Measurements from ENCODE around the gene IKBKE.

IKBKE gene

DNA sequence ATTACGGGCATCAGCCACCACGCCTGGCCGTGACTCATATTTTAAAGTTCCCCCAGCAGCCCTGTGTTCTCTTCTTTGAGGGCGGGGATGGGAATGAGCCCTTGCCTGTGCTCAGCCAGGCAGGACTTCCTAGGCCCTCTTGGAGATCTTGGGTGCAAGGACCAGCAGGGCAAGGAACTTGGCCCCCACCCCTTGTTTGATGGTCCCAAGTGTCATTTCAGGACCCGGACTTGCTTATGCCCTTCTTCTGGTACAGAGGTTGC is 46.4 kb downstream of the IKBKE start:
- no peak for DNase-seq

GRCh38 chr1:206517784-206518183 is 47.5 kb downstream of the IKBKE start:
- DNase-seq = no peak

- no peak for DNase-seq
Observed at GRCh38 chr1:206518206-206518605, 47.9 kb downstream of the IKBKE start.

DNA sequence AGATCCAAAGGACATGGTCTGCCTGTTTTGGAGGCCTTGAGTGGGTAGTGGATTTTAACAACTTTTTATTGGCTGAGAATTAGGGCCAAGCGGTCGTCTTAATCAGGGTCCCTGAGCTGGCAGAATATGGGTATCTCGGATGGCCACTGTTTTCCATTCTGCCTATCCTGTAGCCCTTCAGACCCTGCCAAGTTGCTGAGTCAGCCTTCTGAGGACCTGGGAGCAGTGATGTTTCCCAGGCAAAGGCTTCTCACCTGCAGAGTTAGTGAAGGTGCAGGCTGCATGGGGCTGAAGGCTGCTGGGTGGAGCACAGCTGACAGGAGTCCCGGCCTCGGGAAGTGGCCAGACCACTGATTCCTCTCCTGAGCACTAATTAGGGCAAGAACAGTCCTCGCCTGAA is 48.5 kb downstream of the IKBKE start:
- DNase-seq = no peak

DNA sequence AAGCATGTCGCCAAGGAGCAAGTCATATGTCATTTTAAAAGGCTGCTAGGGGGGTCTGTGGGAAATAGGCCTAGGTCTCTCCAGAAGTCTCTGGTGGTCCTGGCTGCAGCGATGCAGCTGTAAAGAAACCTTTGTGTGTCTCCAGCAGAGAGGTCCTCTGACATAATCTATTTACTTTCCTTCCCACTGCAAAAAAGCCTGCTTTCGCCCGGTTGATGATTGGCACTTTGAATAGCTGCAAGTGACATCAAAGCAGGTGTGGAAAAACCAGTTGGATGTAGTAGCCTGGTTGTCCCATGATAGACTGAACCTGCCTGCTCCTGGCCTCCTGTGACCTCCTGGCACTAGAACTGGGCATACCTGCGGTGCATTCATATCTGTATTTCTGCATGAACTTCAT is 50.9 kb downstream of the IKBKE start:
- no peak for DNase-seq

GRCh38 chr1:206521694-206522402 is 51.6 kb downstream of the IKBKE start:
- DNase-seq = no peak

GRCh38 chr1:206524739-206525364 is 54.6 kb downstream of the IKBKE start:
- DNase-seq = no peak

DNA sequence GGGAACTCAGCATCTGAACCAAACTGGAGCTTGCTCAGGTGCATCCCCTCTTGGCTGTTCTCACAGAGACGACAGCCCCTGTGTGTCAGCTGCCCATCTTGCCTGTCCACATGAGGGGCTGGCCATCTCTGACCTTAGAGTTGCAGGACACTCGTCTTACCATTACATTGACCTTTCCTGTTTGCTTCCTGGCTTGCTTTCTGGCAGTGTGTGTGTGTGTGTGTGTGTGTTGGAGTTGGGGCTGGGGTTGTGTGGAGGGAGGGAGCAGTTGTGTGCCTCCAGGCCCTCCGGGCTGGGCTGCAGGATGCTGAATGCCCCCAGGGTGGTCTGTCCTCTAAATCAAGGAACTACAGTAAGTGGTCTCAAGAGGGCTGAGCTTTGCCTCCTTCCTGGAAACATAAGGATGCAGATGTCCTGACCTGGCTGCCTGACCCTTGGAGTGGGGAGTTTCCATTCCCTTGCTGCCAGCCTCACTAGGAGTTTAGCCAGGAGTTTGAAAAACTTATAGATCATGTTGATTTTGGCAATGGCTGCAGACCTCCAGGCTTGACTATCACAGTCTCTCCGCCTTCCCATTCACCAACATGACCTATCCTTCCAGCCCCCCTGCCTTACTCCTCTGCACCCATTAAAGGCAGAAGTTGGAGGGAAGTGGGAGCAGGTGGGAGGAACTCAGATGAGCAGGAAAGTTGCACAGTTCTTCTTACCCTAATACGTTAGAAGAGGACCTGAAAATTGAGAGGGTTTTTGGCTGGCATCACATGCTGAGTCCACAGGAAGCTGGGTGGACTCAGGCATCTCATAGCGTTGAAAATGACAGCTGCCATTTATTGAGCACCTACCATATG is 56.0 kb downstream of the IKBKE start:
- DNase-seq = no peak

DNA sequence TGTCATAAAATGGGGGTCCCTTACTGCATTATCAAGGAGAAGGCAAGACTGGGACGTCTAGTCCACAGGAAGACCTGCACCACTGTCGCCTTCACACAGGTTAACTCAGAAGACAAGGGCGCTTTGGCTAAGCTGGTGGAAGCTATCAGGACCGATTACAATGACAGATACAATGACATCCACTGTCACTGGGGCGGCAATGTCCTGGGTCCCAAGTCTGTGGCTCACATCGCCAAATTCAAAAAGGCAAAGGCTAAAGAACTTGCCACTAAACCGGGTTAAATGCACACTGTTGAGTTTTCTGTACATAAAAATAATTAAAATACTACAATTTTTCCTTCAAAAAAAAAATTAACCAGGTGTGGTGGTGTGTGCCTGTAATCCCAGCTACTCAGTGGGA is 59.1 kb downstream of the IKBKE start:
- DNase-seq = no peak

- DNase-seq = no peak
Observed at GRCh38 chr1:206532368-206532767, 62.1 kb downstream of the IKBKE start.

DNA sequence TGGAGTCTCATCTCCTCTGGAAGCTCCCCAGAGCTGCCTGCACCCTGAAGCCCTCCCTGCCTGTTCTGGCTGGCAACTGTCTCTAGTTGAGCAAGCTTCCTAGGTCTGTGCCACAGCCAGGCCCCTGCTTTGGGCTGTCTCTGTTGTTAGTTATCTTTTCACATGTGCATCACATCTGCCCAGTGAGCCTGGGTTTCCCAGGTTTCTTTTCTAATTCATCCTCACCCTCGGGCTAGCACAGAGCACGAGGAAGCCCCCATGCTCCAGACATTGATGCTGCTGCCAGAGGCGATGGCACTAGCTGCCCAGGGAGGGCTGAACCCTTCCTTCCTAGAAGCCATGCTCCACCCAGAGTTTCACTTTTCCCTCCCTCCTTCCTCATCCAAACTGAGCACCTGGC is 64.3 kb downstream of the IKBKE start:
- DNase-seq = no peak

DNA sequence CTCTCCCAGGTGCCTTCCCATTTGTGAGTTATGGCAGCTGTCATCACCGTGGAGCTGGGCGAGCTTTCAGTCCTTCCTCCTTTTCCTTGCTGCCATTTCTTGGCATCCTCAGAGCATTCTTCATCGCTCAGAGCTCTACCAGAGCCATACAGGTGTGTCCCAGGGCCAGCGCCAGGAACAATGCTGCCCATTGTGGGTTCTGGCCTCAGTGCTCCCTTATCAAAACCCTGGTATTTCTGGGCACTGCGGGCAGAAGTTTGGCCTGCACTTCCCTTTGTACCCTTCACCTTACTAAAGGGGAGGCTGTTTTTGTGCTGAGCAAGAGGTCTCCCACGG is 65.5 kb downstream of the IKBKE start:
- DNase-seq = no peak

- no peak for DNase-seq
Observed at GRCh38 chr1:206537141-206537540, 66.9 kb downstream of the IKBKE start.

- no peak for DNase-seq
Observed at GRCh38 chr1:206538086-206538770, 68.0 kb downstream of the IKBKE start.

DNA sequence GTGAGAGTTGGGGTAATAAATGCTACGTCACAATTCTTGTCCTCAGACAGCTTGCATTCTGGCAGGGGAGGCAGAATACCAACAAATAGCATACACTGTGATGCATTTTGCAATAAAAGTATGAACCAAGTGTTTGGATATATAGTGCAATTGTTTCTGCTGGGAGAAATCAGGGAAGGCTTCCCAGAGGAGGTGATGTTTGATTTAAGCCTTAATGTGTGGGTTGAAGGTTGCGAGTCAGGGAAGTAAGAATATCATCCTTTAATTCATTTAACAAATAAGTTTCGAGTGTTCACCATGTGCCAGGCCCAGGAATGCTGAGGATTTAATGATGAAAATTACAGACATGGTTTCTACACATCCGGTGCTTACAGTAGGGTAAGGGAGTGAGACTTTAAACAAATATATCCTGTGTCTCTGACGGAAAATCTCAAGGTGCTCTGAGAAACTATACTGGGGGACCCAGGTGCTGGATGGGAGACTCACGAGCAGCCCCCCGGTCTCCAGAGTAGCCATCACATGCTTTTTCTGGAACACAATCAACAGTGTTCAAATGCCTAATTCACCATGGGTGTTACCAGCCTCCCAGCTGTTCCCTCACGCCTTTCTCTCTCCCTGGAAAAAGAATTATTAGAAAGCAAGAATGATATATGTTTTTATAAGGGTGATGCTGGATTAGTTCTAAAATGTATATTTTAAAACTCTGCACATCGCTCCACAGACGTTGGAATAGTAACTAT is 68.8 kb downstream of the IKBKE start:
- DNase-seq = no peak

DNA sequence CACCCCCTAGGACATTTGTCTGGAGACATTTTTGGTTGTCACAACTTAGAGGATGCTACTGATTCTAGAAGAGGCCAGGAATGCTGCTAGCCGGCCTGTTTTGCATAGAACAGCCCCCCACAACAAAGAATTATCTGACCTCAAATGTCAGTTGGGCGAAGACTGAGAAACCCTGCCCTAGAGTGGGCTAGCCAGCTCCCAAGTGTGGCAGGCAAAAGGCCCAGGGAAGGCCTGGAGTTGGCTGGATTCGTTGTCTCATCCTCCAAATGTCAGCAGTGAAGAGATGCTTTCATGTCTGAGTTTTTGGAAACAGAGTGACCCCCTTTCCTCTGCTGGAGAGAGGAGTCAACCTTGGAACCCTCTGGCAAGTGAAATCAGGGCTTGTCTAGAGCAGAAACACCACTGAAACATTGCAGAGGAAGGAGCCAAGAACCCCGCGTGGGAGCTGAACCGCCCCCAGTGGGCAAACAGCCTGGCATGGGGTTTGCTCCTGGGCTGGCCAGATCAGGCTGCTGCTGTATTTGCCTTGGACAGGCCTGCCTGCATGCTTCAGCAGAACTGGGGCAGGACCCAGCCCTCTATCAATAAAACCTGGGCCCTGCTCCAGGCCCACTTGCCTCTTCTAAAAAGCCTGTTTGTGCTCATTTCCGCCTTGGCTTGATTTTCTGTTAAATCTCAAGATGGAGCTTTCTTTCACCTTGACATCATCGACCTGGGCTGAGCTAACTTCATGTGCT is 69.9 kb downstream of the IKBKE start:
- no peak for DNase-seq

DNA sequence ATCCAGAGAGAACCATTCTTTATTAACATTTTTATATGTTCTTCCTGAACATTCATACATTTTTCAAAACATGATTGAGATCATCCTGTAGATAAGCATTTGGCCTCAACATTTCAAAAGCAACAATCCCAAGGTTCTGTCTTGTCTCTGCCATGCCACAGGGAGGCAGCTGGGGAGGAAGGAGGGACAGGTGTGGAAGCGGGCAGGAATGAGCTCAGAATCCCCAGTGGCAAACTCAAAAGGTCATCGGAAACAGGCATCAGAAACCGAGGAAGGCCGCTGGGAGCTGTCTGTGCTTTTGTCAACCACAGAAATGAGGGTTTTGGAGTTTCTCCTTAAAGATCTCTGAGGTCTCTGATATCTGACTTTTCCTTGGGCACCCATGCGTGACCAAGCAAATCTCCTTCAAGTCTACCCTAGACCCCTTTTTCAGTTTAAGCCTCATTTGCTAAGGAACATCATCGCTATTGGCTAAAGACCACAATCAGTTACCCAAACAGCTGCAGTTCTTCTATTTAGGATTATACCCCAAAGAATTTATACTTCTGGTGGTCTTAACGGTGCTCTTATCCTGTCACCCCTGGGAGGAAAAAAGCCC is 71.1 kb downstream of the IKBKE start:
- DNase-seq = no peak

DNA sequence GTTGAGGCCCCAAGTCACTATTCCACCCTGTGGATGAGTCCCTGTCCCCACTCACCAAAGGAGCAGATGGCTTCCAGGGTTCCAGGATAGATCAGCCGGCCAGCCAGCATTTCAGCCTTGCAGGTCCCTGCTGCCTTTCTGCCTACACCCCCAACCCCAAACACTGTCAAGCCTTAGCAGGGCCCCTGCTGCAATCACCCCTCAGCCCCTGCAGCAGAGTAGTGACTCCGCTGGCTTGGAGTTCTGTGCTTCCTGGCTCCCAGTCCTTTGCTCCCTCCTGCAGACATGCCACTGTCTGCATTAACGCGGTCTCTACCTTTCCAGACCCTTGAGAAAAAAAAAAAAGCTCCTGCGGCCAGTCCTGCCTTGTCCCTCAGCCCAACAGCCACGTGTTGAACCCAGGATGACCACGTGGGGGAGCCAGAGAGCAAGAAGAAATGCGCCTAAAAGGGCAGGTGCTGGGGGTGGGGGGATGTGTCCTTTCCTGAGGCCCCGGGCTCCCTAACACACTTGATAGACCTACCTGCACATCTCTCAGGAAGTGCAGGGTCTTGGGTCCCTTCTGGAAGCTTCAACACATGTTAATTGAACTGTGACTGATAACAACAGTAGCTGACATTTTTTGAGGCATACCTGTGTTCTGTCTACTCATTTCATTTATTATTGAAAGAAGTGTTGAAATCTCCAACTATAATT is 74.4 kb downstream of the IKBKE start:
- DNase-seq = peak; percentile 63 to 84 (median 79)

DNA sequence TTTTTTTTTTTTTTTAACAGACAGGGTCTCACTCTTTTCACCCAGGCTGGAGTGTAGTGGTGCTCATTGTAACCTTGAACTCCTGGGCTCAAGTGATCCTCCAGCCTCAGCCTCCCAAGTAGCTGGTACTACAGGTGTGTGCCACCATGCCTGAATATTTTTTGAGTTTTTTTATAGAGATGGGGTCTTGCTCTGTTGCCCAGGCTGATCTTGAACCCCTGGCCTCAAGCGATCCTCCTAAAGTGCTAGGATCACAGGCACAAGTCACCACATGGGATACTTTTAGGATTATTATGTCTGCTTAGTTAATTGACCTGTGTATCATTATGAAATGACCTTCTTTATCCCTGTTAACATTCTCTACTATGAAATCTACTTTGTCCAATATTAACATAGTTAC is 75.1 kb downstream of the IKBKE start:
- no peak for DNase-seq

Data from activated naive CD4-positive, alpha-beta T cell (primary cell).